Measurements from ENCODE around the gene KLK12. TPM values are rescaled to one million over a fixed set of nuclear protein-coding genes. Genes with fewer than 3 reads are reported as not detected.
A peak's percentile ranks its signal among the peaks of the same experiment; 100 is the strongest.

Gene KLK12
- total RNA-seq, 1 experiment from 2014 or later = not detected

DNA sequence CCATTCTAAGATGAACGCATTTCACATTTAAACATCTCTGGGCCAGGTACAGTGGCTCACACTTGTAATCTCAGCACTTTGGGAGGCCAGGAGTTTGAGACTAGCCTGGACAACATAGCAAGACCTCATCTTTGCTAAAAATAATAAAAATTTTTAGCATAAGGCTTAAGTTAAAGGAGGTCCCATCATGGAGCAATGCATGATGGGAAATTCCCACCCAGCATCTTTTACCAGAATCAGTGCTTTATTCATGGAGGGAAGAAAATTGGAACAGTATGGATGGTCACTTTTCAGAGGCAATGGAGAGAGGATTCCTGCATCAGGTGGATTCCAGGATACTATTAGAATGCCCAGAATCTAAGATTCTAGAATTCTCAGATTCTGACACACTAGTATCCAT lies 29.6 kb downstream of the KLK12 start:
- Mint-ChIP-seq H3K4me3 (ENCODE audit: unreplicated experiment) (no peak overlapping the region), H3K4me1 (ENCODE audit: low read depth, unreplicated experiment) (no peaks in the 10 kb centered on the region), H3K27ac (ENCODE audit: unreplicated experiment) (no peak overlapping the region), H3K27me3 (ENCODE audit: insufficient read depth, unreplicated experiment) (peaks cover 21% of the 10 kb centered on the region), H3K9me3 (ENCODE audit: unreplicated experiment) (no peaks in the 10 kb centered on the region), H3K36me3 (ENCODE audit: insufficient read depth, unreplicated experiment) (no peaks in the 10 kb centered on the region)
- no peaks in the 10 kb centered on the region for H3K27me3 ChIP-seq (replicated peaks; ENCODE audit: control insufficient read depth, insufficient read depth, low read length)
- no TSS peak for BruUV-seq (replicated peaks)
- DNase-seq = no peak
- H3K9me3 ChIP-seq = no peaks in the 10 kb centered on the region
- no peaks in the 10 kb centered on the region for H3K36me3 ChIP-seq (ENCODE audit: control insufficient read depth, insufficient read depth, low read length)
- ChIA-PET POLR2A (no interaction called here), CTCF (no interaction called here)
- no peaks in the 10 kb centered on the region for H3K4me1 ChIP-seq
- no peak overlapping the region for H3K4me3 ChIP-seq (ENCODE audit: low read depth, low read length)
- TF ChIP-seq, protein P1, sequence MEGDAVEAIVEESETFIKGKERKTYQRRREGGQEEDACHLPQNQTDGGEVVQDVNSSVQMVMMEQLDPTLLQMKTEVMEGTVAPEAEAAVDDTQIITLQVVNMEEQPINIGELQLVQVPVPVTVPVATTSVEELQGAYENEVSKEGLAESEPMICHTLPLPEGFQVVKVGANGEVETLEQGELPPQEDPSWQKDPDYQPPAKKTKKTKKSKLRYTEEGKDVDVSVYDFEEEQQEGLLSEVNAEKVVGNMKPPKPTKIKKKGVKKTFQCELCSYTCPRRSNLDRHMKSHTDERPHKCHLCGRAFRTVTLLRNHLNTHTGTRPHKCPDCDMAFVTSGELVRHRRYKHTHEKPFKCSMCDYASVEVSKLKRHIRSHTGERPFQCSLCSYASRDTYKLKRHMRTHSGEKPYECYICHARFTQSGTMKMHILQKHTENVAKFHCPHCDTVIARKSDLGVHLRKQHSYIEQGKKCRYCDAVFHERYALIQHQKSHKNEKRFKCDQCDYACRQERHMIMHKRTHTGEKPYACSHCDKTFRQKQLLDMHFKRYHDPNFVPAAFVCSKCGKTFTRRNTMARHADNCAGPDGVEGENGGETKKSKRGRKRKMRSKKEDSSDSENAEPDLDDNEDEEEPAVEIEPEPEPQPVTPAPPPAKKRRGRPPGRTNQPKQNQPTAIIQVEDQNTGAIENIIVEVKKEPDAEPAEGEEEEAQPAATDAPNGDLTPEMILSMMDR (IDR thresholded peaks at IDR 0.05; ENCODE audit: insufficient read depth in 1 of 2, low read depth in 1 of 2, low read length in 1 of 2, severe bottlenecking in 1 of 2, unreplicated experiment in 1 of 2) = no peak
- intact Hi-C loops (cut with micrococcal nuclease; ENCODE audit: unreplicated experiment) = no loop called here

DNA sequence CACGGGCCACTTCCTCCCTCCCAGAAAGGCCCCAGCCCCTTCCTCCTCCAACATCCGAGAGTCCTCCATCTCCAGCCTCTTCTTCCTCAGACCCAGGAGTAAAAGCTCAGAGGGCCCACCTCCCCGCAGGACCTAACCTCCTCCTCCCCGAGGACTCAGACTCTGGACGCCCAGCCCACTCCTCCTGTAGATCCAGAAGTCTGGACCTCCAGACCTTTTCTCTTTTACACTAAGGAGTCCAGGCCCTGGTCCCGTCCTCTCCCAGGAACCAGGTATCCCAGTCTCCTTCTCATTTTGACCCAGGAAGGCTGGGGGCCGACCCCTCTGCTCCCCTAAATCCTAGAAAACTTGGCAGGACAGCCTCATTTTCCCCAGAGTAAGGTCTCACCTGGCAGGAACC lies 31.5 kb downstream of the KLK12 start:
- no peaks in the 10 kb centered on the region for H3K27me3 ChIP-seq (replicated peaks; ENCODE audit: control insufficient read depth, insufficient read depth, low read length)
- ChIA-PET CTCF (no interaction called here), POLR2A (no interaction called here)
- BruUV-seq (replicated peaks) = no TSS peak
- H3K36me3 ChIP-seq (ENCODE audit: control insufficient read depth, insufficient read depth, low read length) = no peaks in the 10 kb centered on the region
- H3K9me3 Mint-ChIP-seq (ENCODE audit: unreplicated experiment) = no peaks in the 10 kb centered on the region
- TF ChIP-seq, protein P1 (IDR thresholded peaks at IDR 0.05; ENCODE audit: insufficient read depth in 1 of 2, low read depth in 1 of 2, low read length in 1 of 2, severe bottlenecking in 1 of 2, unreplicated experiment in 1 of 2) = no peak
- H3K4me3 ChIP-seq (ENCODE audit: low read depth, low read length) = no peak overlapping the region
- H3K4me1 Mint-ChIP-seq (ENCODE audit: low read depth, unreplicated experiment) = no peaks in the 10 kb centered on the region
- no peak overlapping the region for H3K4me3 Mint-ChIP-seq (ENCODE audit: unreplicated experiment)
- intact Hi-C loops (cut with micrococcal nuclease; ENCODE audit: unreplicated experiment) = no loop called here
- no peaks in the 10 kb centered on the region for H3K4me1 ChIP-seq
- H3K27me3 Mint-ChIP-seq (ENCODE audit: insufficient read depth, unreplicated experiment) = peaks cover 13% of the 10 kb centered on the region
- no peak overlapping the region for H3K27ac Mint-ChIP-seq (ENCODE audit: unreplicated experiment)
- no peak for DNase-seq
- no peaks in the 10 kb centered on the region for H3K9me3 ChIP-seq
- no peaks in the 10 kb centered on the region for H3K36me3 Mint-ChIP-seq (ENCODE audit: insufficient read depth, unreplicated experiment)

DNA sequence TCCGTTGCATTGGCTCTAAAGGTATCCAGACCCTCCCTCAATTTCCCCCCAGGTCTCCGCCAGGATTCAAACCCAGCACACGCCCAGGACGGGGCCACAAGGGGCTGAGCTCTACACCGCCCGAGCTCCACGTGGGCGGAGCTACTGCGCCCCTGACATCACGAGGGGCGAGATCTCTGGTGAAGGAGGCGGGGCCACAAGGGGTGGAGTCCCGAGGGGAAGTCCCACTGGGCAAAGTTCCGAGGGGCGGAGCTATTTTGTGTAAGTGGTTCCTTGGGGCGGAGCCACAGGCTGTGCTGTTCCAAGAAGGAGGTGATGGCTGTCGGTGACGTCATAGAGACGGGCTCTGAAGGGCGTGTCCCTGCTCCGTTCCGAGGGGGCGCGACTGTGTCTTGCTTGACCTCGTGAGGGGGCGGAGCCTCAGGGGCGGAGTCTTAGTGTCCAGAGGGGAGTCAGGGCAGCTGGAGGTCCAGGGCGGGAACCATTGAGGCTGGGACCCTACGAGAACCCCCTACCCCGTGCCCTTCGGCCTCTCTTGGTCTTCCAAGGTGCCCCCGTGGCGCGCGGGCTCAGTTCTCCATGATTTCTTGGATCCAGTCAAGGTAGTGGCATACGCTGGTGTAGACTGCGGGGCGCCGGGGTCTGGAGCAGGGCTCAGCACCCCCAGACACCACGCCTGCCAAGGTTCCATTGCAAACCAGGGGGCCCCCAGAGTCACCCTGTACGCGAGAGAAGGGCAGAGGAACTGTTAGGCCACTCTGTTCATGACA lies 32.1 kb downstream of the KLK12 start:
- POLR2A ChIA-PET = no interaction called here
- H3K4me1 ChIP-seq = no peaks in the 10 kb centered on the region
- H3K27me3 ChIP-seq (replicated peaks; ENCODE audit: control insufficient read depth, insufficient read depth, low read length) = no peaks in the 10 kb centered on the region
- no peaks in the 10 kb centered on the region for H3K36me3 Mint-ChIP-seq (ENCODE audit: insufficient read depth, unreplicated experiment)
- no peaks in the 10 kb centered on the region for H3K36me3 ChIP-seq (ENCODE audit: control insufficient read depth, insufficient read depth, low read length)
- H3K27ac Mint-ChIP-seq (ENCODE audit: unreplicated experiment) = no peak overlapping the region
- TF ChIP-seq, protein P1 (IDR thresholded peaks at IDR 0.05; ENCODE audit: insufficient read depth in 1 of 2, low read depth in 1 of 2, low read length in 1 of 2, severe bottlenecking in 1 of 2, unreplicated experiment in 1 of 2) = no peak
- peak overlapping the region; percentile 18 for H3K4me3 Mint-ChIP-seq (ENCODE audit: unreplicated experiment)
- peak; percentile 39 to 81 for DNase-seq
- H3K4me1 Mint-ChIP-seq (ENCODE audit: low read depth, unreplicated experiment) = no peaks in the 10 kb centered on the region
- H3K9me3 Mint-ChIP-seq (ENCODE audit: unreplicated experiment) = no peaks in the 10 kb centered on the region
- no peak overlapping the region for H3K4me3 ChIP-seq (ENCODE audit: low read depth, low read length)
- H3K9me3 ChIP-seq = no peaks in the 10 kb centered on the region
- no TSS peak for BruUV-seq (replicated peaks)
- intact Hi-C loops (cut with micrococcal nuclease; ENCODE audit: unreplicated experiment) = no loop called here
- CTCF ChIA-PET = no interaction called here
- peaks cover 13% of the 10 kb centered on the region for H3K27me3 Mint-ChIP-seq (ENCODE audit: insufficient read depth, unreplicated experiment)

Data from Caco-2 (cell line).